Endometrium (tissue), 2 donors: Measurements from ENCODE around the gene PIGQ.

Source experiments
- FAIRE-seq: peaks from 2 replicates; lab custom pipeline; 2012; peaks lifted over from hg19 to GRCh38; lab: Jason Lieb, UNC
- donor health status: control.
- donor health status: control.

The PIGQ gene

DNA sequence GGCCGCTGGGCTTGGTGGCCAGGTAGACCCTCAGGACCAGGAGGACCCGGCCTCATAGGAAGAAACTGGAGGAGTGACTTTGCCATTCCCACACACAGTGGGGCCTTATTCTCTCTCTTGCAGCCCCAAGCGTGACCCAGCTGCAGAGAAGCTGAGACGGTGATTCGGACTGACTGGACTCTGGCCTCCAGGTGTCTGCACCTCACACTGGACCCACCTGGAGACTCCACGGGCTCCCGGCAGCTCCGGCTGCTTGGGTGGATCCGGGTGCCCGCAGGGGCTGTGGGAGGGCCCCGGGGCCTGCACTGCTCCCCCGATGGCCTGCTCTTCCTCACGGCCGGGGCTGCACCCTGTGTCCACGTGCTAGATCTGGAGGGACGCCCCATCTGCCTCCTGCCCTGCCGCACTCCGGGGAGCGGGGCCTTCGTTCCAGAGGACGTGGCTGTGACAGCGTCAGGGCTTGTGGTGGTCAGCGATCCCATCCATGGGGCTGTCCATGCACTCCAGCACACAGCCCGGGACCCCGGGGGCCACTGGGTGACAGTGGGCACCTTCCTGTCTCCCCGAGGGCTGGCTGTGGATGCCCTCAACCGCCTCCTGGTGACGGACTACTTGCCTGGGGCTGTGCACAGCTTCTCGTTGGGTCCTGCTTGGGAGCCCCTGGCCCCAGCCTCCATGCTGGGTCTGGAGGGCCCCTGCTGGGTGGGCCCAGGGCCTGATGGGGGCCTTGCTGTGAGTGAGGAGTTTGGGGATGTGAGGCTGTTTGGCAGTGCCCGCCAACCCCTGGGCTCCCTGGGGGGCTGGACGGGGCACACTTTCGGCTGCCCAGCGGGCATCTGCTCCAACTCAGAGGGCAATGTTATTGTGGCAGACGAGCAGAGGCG lies 2.2 kb upstream of the PIGQ start:
- FAIRE-seq = no peak

DNA sequence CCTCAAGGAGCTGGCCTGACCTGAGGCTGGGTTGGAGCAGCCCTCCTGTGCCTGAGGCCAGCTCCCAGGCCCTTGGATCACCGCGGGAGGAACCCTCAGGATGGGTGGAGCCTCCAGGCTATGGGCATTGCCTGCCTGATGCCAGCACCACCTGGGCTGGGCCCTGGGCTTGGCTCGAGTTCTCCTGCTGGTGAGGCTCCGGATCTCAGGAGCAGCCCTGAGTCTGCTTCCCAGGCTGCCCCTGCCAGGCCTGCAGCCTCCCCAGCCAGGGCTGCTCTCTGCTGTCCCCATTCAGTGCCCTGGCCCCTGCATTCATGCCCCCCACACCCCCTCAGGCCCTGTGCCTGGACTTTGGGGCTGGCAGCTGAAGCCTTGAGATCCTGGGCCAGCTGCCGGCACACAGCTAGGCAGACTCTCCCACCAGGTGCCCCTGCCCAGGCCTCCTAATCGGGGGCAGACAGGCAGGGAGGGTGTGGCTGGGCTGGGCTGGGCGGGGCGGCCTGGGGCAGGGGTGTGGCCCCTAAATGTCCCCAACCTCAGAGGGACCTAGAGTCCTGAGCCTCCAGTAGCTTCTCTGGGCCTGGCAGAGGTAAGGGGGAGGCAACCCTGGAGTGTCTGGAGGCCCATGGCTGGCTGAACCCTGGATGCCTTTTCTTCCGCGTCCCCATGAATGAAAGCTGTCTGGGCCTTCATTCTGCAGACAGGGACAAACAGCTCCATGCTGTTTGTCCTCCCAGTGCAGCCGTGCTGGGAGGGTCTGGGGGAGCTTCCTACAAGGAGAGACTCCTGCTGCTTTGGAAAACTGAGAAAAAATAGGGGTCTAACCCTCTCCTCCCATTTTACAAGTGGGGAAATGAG lies 1.1 kb upstream of the PIGQ start:
- FAIRE-seq = no peak

DNA sequence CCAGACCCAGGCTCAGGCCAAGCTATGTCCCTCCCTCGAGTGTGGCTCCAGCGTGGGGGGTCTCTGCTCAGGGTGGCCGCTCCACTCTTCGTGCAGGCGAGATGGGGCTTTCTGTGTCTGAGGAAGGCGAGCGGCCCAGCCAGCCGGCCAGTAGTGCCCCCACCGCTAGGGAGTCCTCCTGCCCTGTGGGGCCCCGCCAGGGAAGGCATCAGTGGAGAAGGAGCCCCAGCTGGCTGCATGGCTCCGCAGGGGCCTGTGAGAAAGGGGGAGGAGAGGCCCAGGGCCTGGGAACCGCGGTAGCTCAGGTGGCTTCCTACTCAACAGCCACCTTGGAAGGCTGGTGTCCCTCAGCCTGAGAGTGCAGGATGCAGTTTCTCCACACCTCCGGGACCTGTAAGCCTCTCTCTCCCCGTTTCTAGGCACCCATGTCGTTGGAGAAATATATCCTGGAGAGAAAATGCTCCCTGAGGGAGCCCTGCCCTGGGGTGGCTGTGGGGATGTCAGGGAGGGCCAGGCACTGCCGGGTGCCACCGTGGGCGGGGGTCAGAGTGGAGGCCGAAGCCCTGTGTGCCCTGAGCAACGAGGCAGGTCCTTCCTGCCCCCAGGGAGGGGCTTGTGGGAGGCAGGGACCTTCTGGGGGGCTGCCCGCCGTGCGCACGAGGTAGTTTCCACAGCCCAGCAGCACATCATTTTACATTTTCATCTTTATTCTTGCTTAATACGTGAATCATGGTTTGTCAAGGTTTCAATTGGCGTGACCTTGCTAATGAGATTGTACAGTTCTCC lies 3.3 kb downstream of the PIGQ start:
- no peak for FAIRE-seq

DNA sequence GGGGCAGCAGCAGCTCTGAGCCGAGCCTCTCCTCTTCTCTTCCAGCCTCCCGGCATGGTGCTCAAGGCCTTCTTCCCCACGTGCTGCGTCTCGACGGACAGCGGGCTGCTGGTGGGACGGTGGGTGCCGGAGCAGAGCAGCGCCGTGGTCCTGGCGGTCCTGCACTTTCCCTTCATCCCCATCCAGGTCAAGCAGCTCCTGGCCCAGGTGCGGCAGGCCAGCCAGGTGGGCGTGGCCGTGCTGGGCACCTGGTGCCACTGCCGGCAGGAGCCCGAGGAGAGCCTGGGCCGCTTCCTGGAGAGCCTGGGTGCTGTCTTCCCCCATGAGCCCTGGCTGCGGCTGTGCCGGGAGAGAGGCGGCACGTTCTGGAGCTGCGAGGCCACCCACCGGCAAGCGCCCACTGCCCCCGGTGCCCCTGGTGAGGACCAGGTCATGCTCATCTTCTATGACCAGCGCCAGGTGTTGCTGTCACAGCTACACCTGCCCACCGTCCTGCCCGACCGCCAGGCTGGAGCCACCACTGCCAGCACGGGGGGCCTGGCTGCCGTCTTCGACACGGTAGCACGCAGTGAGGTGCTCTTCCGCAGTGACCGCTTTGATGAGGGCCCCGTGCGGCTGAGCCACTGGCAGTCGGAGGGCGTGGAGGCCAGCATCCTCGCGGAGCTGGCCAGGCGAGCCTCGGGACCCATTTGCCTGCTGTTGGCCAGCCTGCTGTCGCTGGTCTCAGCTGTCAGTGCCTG lies 4.4 kb downstream of the PIGQ start:
- no peak for FAIRE-seq

DNA sequence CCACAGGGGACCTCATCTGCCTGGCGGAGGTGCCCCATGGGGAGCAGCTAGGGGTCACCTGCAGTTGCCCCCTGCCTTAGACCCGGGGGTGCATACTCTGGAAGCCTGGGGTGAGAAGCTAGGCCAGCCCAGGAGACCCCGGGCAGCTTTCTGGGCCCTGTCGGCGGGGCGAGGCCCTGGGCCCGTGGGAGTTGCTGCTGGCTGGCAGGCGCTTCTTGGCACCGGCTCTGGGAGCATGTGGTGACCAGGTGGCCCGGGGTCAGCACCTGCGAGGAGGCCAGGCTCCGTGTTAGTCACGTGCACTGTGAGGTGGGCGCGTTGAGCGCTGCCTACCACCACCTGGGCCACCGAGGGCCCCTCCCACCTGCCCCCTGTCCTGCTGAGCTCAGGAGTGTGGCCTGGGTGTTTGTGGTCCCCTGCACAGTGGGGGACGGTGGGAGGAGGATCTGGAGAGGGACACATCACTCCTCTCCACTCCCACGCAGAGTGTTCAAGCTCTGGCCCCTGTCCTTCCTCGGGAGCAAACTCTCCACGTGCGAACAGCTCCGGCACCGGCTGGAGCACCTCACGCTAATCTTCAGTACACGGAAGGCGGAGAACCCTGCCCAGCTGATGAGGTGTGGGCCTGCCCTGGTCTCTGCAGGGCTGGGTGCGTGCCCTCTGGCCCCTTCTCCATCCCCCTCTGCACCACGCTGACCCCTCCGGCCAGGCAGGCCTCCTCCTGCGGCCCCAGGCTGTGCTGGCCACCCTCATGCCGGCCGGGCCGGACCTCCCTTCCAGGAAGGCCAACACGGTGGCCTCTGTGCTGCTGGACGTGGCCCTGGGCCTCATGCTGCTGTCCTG lies 5.8 kb downstream of the PIGQ start:
- FAIRE-seq = no peak

DNA sequence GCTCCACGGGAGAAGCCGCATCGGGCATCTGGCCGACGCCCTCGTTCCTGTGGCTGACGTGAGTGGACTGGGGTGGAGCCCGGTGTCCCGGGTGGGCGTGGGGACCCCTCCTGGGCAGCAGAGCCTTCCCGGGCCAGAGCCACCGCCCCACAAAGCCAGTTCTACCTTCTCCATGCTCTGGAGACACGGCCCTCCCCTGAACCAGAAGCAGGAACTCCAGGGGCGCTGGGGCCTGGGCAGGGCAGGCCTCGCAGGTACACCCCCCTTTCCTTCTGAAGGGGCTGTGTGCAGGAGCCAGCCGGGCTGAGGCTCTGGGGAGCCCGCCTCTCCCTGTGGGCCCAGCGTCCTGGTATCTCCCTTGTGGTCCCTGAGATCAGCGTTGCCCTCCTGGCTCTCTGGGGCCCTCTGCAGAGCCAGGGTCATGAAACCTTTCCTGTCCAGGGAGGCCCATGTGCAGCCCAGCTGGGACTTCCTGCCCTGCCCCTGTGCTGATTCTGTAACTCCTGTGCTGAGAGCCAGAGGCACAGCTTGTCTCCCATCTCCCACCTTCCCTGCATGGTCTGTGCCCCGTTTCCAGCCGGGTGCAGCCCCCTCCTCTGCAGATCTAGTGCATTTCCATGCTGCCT lies 6.5 kb downstream of the PIGQ start:
- no peak for FAIRE-seq

DNA sequence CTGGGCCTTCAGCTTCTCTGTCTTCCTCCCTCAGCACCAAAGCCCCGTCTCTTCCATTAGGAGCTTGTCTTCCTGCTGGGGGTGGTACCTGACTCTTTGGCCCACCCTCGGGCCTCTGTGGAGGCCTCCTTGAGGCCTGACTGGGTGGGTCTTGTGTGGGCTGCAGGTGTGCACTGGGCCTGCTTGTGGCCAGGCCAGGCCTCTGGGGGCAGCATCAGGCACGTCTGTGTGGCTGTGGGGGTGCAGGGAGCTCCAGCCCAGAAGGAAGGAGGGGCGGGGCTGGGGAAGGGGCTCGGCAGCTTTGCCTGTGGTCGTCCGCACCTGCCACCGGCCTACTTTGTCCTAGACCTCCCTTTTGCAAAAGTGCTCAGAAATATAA lies 7.0 kb downstream of the PIGQ start:
- FAIRE-seq = no peak

DNA sequence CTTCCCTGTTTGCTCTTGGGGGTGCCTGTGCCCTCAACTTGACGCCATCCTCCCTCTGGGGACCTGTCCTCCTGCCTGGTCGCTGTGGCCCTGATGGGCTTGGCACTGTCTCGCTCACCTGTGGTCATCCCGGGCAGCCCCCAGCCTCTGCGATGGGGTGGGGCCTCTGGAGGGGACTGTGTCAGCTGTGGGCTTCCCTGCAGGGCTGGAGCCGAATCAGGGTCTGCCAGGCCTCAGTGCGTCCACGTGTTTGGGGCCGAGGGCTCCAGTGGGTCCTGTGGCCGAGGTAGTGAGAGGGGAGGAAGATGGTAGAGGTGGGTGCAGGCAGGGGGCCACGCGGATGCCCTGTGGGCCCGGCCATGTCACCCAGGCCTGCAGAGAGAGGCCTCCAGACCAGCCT lies 8.0 kb downstream of the PIGQ start:
- FAIRE-seq = no peak

DNA sequence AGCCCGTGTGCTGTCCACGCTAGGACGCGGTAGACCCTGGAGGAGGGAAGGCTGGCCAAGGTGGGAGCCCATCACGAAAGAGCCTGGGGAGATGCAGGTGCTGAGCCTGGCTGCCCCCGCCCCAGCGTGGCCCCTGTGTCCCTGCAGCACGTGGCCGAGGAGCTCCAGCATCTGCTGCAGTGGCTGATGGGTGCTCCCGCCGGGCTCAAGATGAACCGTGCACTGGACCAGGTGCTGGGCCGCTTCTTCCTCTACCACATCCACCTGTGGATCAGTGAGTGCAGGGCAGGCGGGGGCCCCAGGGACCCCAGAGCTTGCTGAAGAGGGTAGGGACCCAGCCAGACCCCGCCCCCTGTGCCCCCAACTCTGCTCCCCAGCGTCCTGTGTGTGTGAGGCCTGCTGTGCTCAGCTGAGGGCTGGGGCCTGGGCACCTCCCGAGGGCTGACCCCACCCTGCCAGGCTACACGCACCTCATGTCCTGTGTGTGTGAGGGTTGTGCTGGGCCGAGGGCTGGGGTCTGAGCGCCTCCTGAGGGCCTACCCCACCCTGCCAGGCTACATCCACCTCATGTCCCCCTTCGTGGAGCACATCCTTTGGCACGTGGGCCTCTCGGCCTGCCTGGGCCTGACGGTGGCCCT lies 8.6 kb downstream of the PIGQ start:
- no peak for FAIRE-seq

DNA sequence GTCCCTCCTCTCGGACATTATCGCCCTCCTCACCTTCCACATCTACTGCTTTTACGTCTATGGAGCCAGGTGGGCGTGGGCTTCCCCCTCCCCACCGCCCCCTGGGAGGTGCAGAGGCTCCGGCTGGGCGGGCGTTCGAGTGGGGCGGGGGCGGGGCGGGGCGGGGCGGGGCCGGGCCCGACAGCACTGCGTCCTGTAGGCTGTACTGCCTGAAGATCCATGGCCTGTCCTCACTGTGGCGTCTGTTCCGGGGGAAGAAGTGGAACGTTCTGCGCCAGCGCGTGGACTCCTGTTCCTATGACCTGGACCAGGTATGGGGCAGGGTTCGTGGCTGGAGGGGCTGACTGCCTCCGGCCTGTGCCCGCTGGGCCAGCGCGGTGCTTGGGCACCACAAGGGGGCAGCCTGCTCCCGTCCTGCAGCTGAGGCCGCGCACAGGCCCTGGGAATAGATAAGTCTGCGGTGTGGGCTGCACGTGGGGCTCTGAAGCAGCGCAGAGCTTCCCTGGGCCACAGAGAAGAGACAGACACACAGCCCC lies 9.2 kb downstream of the PIGQ start:
- FAIRE-seq = no peak

DNA sequence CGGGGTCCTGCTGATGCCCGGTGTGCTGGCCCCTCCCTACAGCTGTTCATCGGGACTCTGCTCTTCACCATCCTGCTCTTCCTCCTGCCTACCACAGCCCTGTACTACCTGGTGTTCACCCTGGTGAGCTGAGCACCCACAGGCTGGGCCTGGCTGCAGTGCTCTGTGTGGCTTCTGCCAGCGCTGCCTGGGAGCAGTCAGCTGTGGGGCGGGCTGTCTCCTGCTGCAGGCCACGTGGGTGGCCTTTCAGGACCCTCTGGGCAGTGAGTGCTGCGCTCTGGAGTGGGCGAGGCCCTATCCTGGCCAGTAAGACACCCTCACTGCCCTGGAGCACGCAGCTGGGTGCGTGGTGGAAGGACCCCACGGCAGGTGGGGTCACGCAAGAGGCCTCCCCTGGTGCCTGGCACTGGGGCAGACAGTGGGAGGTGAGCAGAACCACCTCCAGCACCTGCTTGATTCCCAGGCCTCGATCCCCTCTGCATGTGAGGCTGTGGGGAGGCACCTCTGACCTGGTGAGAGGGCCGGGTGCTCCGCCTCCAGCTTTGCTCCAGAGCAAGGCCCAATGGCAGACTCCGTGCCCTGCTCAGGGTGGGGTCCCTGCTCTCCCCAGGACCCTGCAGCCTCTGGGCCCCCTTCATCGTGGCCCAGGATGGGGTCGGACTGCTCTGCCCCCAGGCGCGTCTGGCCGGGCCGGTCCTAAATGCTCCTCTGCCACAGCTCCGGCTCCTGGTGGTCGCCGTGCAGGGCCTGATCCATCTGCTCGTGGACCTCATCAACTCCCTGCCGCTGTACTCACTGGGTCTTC lies 10.6 kb downstream of the PIGQ start:
- FAIRE-seq = no peak

DNA sequence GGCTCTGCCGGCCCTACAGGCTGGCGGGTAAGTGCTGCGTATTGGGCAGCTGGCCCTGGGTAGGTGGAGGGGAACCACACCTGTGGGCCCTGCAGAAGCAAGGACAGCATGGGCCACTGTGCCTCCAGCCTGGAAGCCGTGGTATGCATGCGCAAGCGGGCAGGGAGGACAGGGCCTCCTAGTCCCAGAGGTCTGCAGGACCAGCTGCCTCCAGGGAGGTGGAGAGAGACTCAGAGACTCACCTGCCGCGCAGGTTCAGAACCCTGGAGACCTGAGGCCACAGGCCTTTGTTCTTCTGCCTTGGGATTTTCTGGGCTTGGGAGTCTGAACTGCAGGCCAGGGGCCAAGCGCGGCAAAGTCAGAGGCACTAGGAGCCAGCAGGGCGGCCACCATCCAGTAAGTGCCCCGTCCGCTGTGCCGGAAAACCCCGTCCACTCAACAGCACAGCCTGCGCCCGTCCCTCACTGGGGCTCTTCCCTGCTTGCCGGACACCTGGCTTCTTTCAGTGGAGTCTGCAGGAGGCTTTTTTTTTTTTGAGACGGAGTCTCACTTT lies 11.3 kb downstream of the PIGQ start:
- FAIRE-seq = no peak

DNA sequence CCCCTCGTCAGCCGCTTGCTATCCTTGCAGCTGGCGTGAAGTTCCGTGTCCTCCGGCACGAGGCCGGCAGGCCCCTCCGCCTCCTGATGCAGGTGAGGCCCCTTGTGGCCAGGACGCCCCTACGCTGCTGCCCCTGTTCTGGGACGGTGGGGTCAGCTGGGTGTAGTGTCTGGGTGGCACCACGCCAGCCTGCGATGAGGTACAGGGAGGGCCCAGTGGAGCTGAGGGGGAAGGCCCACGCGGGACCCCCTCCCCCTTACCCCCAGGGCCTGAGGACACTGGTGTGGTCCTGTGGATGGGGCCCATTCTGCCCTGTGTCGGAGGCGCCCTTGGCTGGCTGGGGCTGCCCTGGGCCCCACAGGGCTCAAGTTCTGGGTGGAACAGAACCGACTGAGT lies 12.4 kb downstream of the PIGQ start:
- no peak for FAIRE-seq

DNA sequence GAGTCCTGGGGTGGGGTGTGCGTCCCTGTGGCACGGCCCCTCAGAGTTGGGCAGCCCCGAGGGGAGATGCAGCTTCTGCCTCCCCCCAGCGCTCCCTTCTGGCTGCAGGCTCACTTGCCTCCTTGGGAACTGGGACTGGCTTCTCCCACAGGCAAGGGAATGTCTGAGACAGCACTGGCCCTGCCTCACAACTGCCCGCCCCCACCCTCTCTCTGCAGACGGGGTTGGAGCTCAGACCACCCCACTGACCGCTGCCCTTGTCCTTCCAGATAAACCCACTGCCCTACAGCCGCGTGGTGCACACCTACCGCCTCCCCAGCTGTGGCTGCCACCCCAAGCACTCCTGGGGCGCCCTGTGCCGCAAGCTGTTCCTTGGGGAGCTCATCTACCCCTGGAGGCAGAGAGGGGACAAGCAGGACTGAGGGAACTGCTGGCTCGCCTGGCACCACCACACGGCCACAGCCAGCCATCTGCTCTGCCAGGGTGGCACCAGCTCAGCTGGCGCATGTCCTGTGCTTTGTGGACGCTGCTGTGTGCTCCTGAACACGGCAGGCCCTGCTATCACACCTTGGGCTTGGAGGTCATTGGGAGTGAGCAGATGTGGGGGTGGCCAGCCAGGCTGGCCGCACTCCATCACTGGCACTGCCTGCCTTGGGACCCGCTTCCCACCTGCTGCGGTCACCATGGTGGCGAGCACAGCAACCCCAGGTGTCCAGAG lies 13.0 kb downstream of the PIGQ start:
- no peak for FAIRE-seq

DNA sequence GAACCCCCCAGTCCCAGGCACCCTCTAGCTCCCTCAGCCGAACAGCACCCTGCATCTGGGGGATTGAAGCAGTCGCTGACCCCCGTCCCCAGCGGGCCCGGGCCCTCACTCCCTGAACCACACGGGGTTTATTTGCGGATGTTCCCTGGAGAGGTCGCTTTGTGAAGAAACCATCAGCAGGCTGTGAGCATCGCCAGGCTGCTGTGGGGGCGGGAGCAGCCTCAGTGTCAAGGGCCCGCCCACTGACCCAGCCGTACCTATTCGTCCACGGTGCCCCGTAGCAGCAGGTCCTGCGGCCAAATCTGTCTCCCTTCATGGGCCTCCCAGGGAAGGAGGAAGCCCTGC lies 13.7 kb downstream of the PIGQ start:
- FAIRE-seq = no peak

DNA sequence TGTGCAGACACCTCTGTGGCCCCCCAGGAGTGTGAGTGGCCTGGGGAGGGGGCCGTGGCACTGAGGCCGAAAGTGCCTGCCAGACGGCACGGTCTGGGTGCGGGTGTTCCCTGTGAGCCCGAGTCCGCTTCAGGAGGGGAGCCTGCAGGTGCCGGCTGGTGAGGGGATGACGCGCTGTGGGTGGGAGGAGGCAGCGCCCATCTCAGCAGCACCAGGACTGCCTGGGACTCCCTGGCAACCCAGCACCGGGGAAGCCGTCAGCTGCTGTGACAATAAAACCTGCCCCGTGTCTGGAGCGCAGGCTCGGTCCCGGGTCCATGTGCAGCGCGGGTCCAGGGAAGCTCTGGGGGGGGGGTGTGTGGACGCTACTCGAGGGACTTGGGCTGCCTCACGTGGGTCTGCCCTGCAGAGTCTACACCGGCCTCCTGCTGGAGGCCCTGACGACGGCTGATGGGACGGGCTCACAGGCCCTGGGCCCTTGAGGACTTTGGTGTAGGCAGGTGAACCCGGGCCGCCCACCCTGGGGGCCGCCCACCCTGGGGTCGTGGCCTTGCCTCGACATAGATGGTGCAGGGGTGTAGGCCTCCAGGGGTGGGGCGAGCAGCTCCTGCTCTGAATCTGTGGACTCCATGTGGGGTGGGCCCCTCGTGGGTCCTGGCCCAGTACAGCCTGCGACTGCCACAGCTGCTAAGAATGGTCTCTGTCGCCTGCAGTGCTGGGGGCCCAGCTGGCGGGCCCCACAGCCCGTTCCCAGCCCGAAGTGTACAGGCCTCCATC lies 14.2 kb downstream of the PIGQ start:
- FAIRE-seq = no peak

DNA sequence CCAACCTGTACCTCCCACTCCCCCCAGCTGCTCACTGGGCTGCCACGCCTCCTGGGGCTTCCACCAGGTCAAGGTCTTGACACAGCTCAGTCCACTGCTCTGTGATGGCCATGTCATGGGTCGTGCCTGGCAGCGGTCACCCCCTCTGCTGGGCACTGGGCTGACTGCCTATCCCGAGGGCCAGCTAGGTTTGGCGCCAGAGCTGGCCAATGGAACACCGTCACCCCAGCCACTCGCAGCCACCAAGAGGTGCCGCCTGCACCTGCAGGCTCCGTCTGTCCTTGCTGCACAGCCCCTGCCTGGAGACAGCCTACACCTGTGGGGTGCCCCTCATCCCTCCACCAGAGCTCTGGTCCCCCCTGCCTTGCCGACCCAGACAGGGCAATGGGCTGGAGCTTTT lies 15.6 kb downstream of the PIGQ start:
- no peak for FAIRE-seq
